Retina (tissue), 1 donor: Measurements from ENCODE around the gene ZNF24.

Experiments used
- DNase-seq: peaks from one replicate; pipeline ENCODE4 v3.0.0-alpha.2; 2016

The ZNF24 gene

GRCh38 chr18:35290094-35290735 is 54.0 kb downstream of the ZNF24 start, which contains the start of gene ZSCAN30:
ZSCAN30 (minus strand) TSS chr18:35290229; CDS start chr18:35264352, 25,877 bp downstream.
- peak; percentile 99 for DNase-seq

DNA sequence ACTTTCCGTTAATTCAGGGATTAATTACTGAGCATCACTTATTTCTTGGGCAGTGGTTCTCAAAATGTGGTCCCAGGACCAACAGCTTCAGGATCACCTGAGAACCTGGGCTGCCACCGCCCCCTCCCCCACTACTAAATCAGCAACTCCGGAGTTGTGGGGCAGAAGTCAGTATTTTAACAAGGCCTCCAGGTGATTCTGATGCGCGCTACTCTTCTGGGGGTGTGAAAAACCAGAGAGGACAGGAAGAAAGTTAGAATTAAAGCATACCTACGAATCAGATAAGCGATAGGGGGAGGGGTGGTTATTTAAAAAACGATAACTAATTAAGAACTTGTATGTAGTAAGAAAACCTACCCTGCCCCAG is 54.5 kb downstream of the ZNF24 start:
- no peak for DNase-seq

DNA sequence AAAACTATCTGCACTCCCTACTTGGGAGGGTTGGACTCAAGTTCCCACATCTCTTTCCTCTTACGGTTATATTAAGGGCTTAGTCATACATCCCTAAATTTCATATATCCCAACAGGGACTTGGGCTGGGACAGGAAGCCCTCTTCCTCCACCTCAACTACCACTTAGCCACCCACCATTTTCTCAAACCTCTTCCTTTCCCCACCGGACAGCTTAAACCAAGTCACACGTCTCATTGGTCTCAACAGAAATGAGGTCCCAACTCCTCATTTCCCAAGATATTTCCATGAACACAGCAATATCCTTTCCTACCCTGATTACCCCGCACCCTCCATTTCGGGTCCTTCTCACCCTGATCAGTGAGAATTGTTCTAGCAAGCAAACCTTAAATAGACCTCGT is 54.9 kb downstream of the ZNF24 start:
- DNase-seq: peak; percentile 9

GRCh38 chr18:35284841-35285240 is 59.4 kb downstream of the ZNF24 start:
- DNase-seq: no peak

GRCh38 chr18:35283923-35284794 is 60.1 kb downstream of the ZNF24 start:
- no peak for DNase-seq

DNA sequence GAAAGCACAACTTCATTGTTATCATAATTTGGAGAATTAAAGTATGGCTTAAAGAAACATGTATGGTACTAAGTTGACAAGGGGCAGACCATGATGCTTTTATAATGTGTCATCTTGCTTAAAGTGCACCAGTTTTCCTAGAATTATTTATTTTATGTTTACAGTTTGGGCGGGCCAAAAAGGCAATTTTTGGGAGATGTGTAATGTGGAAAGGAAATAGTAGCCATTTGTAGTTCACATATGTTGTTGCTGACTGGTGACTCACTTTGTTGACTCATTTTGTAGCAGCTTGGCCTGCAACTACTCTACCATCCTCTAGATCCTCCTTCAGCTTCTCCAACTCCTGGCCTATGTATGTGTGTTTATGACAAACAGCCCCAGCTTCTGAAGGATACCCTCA is 61.9 kb downstream of the ZNF24 start:
- DNase-seq: no peak
